NCI-H1092 treated with DMSO at 0.1 percent for 48 hours (cell line): ENCODE results near the gene TOR3A.
A peak's percentile ranks its signal among the peaks of the same experiment; 100 is the strongest.
"Not testable (repeated sequence)": the region's sequence is repeated elsewhere in the genome, so short reads cannot be mapped to it uniquely, and the experiment has no call there.

ENCODE experiments used
- DNase-seq: peaks from one replicate; lab custom pipeline; 2025; lab: John Stamatoyannopoulos, UW

TOR3A gene, protein sequence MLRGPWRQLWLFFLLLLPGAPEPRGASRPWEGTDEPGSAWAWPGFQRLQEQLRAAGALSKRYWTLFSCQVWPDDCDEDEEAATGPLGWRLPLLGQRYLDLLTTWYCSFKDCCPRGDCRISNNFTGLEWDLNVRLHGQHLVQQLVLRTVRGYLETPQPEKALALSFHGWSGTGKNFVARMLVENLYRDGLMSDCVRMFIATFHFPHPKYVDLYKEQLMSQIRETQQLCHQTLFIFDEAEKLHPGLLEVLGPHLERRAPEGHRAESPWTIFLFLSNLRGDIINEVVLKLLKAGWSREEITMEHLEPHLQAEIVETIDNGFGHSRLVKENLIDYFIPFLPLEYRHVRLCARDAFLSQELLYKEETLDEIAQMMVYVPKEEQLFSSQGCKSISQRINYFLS

GRCh38 chr1:179081687-179082332, at the start of gene TOR3A:
Gene TOR3A, plus strand, starts transcription at chr1:179082070. Its CDS starts 59 bp downstream, at chr1:179082129.
- DNase-seq, result peak; percentile 87

- DNase-seq, result no peak
Measured at GRCh38 chr1:179034720-179035119, 47.1 kb upstream of the TOR3A start.

DNA sequence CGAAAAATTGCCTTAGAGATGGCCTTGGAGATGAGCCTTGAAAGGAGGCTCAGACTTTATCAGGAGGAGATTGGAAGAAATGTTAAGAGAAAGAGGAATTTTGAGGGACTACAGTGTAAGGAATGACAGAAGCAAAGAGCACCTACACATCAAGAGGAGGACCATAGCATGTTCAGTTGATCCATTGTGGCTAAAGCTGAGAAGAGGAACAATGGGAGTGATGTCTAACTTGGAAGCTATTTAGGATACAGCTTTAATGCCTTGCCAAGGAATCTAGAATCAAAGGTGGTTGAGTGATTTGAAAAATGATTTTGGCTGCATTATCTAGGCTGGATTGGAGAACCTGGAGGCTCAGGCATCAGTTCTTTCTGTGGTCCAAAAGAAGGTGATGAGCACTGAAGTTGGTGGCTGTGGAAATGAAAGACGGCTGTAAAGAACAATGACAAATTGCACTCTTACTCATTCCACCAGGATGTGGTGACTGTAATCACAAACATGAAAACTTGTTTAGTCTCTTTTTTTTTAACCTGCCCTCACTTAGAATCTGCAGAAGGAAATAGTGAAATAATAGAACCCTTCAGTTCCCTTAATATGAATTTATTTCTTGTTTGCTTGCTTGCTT, 44.9 kb upstream of the TOR3A start:
- no peak for DNase-seq

DNA sequence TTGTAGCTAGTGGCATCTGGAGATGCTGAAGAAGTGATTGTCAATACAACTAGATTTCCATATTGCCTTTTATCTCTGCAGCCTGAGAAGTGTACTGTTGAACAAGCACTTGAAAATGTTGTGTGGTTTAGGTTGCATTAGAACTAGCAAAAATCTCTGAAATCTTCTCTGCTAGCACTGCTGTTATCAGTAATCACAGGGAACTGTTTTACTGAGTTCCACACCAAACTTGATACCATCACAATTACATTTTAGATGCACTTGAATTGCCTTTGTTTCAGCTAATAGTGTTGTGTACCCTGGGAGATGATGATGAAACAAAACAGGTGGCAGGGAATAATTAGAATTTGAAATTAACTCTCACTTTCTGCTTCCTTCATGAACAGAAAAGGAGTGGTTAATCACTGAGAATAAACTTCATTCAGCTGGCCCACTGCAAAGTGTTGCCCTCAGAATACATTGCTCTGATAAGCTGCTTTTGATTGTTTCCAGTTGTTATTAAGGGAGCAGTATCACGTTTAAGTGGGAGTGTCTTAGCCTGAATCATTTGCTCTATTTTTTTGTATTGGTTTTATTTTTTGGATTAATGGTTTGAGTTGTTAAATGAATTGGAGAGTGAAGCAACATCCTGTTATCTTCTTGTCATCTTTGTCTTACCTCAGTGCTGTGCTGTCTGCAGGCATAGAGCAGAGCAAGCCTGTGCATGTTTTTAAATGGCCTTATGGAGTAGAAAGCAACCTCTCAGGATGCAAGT, 43.2 kb upstream of the TOR3A start:
- DNase-seq, result no peak

GRCh38 chr1:179039502-179040174, 42.2 kb upstream of the TOR3A start:
- not testable (repeated sequence) for DNase-seq

GRCh38 chr1:179040175-179040551, 41.7 kb upstream of the TOR3A start:
- DNase-seq, result not testable (repeated sequence)

DNA sequence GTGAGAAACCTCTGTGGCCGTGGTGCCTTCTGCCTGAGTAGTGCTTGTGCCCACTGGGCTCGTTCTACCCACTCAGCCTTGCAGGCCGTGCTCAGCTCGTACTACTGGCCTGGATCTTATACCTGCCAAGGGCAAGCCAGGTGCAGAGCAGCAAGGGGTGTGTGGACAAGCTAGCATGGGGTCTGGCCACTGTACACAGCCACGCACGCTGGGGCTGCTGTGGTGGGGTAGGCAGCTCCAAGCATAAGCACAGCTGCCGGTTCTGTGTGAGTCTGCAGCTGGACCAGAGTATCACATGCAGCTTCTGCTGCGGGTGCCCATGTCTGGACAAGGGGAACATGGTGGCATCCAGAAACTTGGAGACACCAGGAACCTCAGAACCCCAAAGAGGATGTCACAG, 39.8 kb upstream of the TOR3A start:
- DNase-seq, result no peak

- DNase-seq, result no peak
Measured at GRCh38 chr1:179042700-179043099, 39.2 kb upstream of the TOR3A start.

DNA sequence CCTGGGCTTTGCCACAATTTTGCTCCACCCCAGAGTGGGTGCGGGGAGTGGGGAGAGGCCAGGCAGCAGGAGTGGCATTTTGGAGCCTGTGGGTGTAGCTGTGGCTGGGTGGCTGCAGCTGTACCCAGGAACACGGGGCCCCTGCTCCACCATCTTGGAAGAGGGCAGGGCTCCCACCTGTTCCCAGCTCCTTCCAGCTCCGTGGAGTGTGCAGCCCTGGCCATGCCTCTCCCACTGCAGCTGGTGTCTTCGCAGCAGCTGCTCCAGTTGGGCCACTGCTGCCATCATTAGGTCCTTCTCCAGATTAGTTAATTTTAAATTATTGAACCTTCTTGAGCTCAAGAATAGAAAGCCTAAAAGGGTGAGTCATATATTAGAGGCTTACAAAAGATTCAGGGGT, 38.6 kb upstream of the TOR3A start:
- DNase-seq, result no peak

GRCh38 chr1:179043907-179044306, 38.0 kb upstream of the TOR3A start:
- DNase-seq, result no peak

DNA sequence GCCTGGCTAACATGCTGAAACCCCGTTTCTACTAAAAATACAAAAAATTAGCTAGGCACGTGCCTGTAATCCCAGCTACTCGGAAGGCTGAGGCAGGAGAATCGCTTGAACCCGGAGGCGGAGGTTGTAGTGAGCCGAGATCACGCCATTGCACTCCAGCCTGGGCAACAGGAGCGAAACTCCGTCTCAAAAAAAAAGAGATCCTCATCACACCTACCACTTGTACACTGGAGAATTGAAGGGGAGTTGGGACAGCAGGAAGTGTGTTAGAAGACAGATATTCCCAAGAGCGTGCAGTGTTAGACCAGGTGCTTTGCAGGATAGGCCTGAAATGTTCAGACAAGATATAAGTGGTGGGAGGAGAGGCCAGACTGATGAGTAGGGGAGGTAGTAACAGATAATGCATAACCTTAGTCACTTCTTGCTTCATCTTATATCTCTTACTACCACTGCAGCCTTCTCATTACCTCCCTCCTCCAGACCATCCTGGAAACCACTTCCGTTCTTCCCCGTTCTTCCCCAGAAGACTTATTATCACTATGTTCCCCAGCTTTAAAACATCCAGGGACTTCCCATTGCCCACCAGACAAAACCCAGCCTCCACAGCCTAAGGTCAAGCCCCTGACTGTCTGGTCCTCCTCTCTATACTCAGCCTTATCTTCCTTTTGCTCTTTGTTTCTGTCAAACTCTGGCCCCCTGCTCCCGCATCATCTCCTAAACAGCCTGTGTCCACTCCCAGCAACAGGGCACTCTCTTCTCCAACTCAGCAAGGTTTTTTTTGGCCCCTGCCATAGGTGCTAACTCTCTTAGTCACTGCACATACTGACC, 34.8 kb upstream of the TOR3A start:
- DNase-seq, result no peak

DNA sequence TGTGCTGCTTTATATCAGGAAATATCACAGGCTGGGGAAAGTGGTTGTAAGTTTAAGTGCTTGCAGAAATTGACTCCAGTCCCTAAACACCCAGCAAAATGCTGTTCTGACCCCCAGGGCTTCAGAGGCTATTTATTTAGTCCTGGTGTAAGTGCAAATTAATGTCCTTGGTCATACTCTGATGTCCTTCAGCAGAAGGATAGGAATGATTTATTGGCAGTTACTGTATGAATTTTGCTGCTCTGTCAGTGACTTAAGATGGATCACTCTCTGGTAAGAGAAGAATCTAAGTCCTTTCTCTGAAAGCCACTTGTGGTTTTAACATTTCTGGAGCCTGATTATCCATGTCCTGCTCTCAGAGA, 34.3 kb upstream of the TOR3A start:
- no peak for DNase-seq

- DNase-seq, result no peak
Measured at GRCh38 chr1:179048339-179049124, 33.3 kb upstream of the TOR3A start.

GRCh38 chr1:179052776-179053175, 29.1 kb upstream of the TOR3A start:
- no peak for DNase-seq

GRCh38 chr1:179053486-179053885, 28.4 kb upstream of the TOR3A start:
- DNase-seq, result no peak

- DNase-seq, result no peak
Measured at GRCh38 chr1:179055937-179056336, 25.9 kb upstream of the TOR3A start.

DNA sequence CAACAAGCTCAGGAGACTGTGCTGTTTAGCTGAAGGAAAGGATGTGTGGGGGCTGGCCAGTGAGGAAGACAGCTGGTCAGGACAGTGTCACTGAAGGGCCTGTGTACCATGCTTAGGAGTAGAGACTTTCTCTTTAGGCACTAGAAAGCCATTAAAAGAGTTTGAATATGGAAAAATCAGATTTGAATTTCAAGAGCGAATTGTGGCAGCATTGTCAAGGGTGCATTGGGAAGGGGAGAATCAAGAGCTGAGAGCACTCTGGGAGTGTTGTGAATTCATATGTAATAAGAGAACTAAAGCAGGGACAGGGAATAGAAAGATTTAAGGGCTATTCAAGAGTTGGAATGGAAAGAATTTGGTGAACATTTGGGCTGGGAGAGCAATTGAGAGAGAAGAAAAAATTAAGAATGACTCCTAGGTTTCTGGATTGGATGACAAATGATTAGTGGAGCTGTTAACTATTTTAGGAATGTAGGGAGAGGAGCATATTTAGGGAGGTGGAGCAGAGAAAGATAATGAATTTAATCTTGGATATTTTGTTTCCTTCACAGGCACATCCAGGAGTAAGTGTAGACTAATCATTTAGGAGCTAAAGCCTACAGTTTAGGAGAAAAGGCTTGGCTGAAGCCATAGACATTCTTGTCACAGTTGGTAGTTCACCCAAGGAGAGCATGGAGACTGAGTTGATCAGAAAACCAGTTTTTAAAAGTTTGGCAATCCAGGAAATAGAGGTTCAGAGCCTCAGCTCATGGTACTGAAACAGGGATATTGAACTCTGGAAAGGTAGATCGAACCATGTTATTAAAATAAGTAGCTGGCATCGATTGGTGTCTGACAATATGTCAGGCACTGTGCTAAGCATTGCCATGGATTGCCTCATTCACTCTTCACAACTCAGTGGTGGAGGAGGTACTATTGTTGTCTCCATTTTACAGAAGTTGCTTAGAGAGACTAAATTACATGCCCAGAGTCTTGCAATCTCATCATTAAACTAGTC, 23.1 kb upstream of the TOR3A start:
- DNase-seq, result no peak

GRCh38 chr1:179061360-179062282, 20.2 kb upstream of the TOR3A start:
- DNase-seq, result no peak
